Activated naive CD4-positive, alpha-beta T cell (primary cell): ENCODE results near the gene TENM4.

Experiments
- DNase-seq, 4 experiments: peaks; one replicate each; lab custom pipeline; 2025; lab: John Stamatoyannopoulos, UW

The TENM4 gene

GRCh38 chr11:78742430-78742829 is 698.4 kb downstream of the TENM4 start:
- no peak for DNase-seq

- DNase-seq, result no peak
Measured at GRCh38 chr11:78741741-78742140, 699.1 kb downstream of the TENM4 start.

- DNase-seq, result no peak
Measured at GRCh38 chr11:78740199-78741071, 700.4 kb downstream of the TENM4 start.

GRCh38 chr11:78737891-78738290 is 702.9 kb downstream of the TENM4 start:
- no peak for DNase-seq

GRCh38 chr11:78737301-78737700 is 703.5 kb downstream of the TENM4 start:
- no peak for DNase-seq

- no peak for DNase-seq
Measured at GRCh38 chr11:78735711-78736110, 705.1 kb downstream of the TENM4 start.

- DNase-seq, result no peak
Measured at GRCh38 chr11:78733031-78733430, 707.8 kb downstream of the TENM4 start.

GRCh38 chr11:78732246-78732645 is 708.6 kb downstream of the TENM4 start:
- DNase-seq, result no peak

GRCh38 chr11:78731027-78731426 is 709.8 kb downstream of the TENM4 start:
- no peak for DNase-seq

- no peak for DNase-seq
Measured at GRCh38 chr11:78730267-78730824, 710.5 kb downstream of the TENM4 start.

GRCh38 chr11:78727816-78728215 is 713.0 kb downstream of the TENM4 start:
- no peak for DNase-seq

- no peak for DNase-seq
Measured at GRCh38 chr11:78725200-78725599, 715.6 kb downstream of the TENM4 start.

GRCh38 chr11:78722786-78723185 is 718.0 kb downstream of the TENM4 start:
- no peak for DNase-seq

GRCh38 chr11:78720281-78720989 is 720.4 kb downstream of the TENM4 start:
- DNase-seq, result no peak

GRCh38 chr11:78717041-78717440 is 723.8 kb downstream of the TENM4 start:
- no peak for DNase-seq

GRCh38 chr11:78715639-78716311 is 725.1 kb downstream of the TENM4 start:
- peak in 1 of 4 experiments; percentile 0 for DNase-seq

GRCh38 chr11:78714539-78714938 is 726.3 kb downstream of the TENM4 start:
- no peak for DNase-seq

- no peak for DNase-seq
Measured at GRCh38 chr11:78711735-78712134, 729.1 kb downstream of the TENM4 start.

GRCh38 chr11:78710417-78710816 is 730.4 kb downstream of the TENM4 start:
- DNase-seq, result no peak

GRCh38 chr11:78708388-78708787 is 732.4 kb downstream of the TENM4 start:
- DNase-seq, result no peak

GRCh38 chr11:78706551-78706950 is 734.3 kb downstream of the TENM4 start:
- DNase-seq, result no peak

- DNase-seq, result no peak
Measured at GRCh38 chr11:78704811-78705210, 736.0 kb downstream of the TENM4 start.
